ENCODE measurements around the gene ZNF575. TPM values are rescaled to one million over a fixed set of nuclear protein-coding genes. Genes with fewer than 3 reads are reported as not detected.
"Not testable (repeated sequence)": the region's sequence is repeated elsewhere in the genome, so short reads cannot be mapped to it uniquely, and the experiment has no call there.

The ZNF575 gene
- total RNA-seq, 1 donor from 2014 or later, result 0.07 TPM

DNA sequence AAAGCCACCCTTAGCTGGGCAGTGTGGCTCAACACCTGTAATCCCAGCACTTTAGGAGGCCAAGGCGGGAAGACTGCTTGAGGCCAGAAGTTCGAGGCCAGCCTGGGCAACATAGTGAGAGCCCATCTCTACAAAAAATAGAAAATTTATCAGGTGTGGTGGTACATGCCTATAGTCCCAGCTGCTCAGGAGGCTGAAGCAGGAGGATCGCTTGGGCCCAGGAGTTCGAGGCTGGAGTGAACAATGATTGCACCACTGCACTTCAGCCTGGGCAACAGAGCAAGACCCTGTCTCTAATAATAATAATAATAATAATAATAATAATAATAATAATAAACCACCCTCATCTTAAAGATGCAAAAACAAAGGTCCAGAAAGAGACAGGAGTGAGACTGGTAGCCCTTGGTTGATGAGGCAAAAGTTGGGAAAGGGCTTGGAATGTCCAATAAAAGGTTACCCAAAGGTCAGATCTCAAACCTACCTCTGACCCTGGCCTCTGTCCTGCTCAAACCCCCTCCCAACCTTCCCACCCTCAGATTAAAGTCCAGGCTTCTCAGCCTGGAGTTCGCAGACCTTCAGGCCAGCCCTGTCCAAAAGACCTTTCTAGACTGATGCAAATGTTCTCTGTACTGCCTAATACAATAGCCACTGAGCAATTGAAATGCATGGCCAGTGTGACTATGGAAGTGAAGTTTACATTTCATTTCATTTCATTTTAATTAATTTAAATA lies 9.1 kb downstream of the ZNF575 start:
- no peak for DNase-seq (ENCODE audit: low read depth, low spot score)

- no peak for DNase-seq (ENCODE audit: low read depth, low spot score)
Measured at GRCh38 chr19:43544077-43544476, 11.1 kb downstream of the ZNF575 start.

- DNase-seq (ENCODE audit: low read depth, low spot score), result no peak
Measured at GRCh38 chr19:43545276-43545675, 12.3 kb downstream of the ZNF575 start.

DNA sequence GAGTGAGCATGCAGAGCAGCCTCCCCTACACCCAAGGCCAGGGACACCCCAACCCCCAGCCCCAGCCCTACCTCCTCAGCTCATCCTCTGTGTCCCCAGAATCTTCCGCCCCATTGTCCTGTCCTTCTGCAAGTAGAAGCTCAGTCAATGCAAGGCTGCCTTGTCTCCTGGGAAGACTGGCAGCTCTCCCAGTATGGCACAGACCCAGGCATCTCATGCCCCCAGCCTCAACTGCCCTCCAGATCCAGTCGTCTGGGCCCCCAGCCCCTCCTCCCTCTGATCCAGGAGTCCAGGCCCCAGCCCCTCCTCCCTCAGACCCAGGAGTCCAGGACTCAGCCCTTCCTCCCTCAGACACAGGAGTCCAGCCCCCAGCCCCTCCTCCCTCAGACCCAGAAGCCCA lies 13.0 kb downstream of the ZNF575 start:
- no peak for DNase-seq (ENCODE audit: low read depth, low spot score)

DNA sequence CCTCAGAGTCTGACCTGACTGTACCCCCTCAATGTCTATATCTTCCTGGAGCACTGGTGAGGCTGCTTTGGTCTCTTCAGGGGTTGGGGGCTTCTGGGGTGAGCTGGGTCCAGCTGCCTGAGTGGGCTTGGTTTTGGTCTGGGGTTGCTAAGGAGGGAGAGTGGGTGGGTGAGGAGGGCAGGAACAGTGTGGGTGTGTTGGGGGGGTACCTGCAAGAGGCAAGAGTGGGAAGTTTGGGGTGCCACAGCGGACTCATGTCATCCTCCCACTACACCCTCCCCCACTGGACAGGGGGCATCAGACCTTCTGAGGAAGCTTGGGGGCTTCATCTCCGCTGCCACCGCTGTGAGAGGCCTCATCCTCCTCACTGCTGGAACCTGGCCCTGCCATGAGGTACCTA lies 13.6 kb downstream of the ZNF575 start:
- no peak for DNase-seq (ENCODE audit: low read depth, low spot score)

GRCh38 chr19:43547926-43548325 lies 14.9 kb downstream of the ZNF575 start:
- DNase-seq (ENCODE audit: low read depth, low spot score), result not testable (repeated sequence)

DNA sequence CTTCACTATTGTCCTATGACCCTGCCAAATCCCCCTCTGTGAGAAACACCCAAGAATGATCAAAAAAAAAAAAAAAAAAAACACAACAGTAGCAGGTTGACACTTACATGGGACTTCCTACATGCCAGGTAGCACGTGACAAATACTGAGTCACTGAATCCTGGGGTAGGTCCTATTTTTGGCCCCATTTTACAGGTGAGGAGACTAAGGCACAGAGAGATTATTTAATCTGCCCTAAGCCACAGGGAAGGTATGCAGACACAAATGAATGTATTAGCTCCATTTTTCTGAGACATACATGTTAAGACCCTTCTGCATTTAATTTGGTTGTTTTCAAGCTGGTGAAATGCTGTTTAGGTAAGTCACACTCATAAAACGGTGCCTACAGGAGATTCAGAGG lies 15.7 kb downstream of the ZNF575 start:
- no peak for DNase-seq (ENCODE audit: low read depth, low spot score)

- DNase-seq (ENCODE audit: low read depth, low spot score), result no peak
Measured at GRCh38 chr19:43551399-43552197, 18.6 kb downstream of the ZNF575 start.

- DNase-seq (ENCODE audit: low read depth, low spot score), result no peak
Measured at GRCh38 chr19:43552198-43552450, 19.1 kb downstream of the ZNF575 start.

- DNase-seq (ENCODE audit: low read depth, low spot score), result no peak
Measured at GRCh38 chr19:43552616-43553015, 19.6 kb downstream of the ZNF575 start.

- DNase-seq (ENCODE audit: low read depth, low spot score), result no peak
Measured at GRCh38 chr19:43553656-43554055, 20.7 kb downstream of the ZNF575 start.

DNA sequence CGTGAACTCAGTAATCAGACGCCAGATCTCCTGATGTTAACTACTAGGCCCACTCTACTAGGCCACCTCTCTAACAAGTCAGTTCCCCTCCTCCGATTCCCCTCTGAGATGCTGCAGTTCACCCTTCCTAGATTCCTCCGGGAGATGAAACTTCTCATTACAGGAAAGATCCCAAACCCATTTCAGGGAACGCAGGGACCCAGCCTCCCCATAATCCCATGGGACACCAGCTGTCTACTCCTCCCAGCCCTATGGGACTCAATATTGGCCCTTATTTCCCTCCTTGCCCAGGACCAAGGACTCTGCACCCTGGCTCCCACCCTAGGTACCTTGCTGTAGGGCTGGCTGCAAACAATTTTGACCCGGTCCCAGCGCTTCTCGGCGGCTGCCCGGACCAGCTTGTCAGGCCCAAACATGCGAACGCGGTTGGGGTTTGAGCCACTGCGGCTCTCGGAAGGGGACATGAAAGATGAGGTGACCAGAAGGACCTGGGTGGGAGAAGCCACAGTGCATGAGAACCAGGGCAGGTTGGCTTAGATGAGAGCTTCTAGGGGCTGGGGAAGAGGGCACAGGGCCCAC lies 21.4 kb downstream of the ZNF575 start:
- no peak for DNase-seq (ENCODE audit: low read depth, low spot score)

DNA sequence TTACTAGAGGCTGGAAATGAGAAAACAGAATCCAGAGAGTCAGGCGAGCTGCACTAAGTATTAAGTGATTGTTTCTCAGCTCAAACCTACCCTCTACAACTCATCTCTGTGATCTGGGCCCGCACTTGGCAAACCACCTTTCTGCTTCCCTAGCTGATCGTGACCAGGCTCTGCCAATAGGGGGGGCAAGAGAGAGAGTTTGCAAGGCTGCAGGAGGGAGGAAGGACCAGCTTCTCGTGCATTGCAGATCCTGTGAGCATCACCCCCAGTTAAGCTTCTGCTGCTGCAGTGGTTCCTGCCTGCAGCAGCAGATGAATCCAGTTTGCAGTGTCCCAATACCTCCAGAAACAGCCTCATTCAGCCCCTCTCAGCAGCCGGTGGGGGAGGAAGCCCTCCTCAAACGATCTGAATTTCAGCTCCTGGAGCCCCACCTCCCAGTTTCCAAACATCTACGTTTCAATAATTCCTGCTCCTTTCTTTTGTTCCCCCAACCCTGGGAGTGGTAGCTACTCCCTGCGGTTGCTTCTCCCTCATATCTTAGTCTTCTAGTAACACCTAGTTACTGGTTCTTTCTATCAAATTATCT lies 22.3 kb downstream of the ZNF575 start:
- DNase-seq (ENCODE audit: low read depth, low spot score), result no peak

DNA sequence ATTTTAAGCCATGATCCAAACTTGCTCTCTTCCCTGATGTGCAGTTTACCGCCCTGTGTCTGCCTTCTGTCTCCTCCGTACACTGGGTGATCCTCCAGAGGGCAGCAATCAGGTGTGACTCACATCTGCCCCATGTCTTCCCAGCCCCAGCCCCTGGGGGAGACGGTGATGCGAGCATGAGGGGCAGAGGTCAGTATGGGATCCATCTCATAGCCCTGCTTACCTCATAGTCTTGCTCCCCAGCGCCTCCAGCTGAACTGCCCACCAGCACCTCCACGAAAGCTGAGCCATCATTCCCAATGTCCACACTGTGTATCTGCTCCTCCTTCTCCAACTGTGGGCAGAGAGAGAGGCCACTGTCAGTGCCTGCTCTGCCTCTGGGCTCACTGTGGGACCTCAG lies 27.7 kb downstream of the ZNF575 start:
- no peak for DNase-seq (ENCODE audit: low read depth, low spot score)

- no peak for DNase-seq (ENCODE audit: low read depth, low spot score)
Measured at GRCh38 chr19:43561139-43561970, 28.4 kb downstream of the ZNF575 start.

GRCh38 chr19:43562226-43562697 lies 29.3 kb downstream of the ZNF575 start:
- DNase-seq (ENCODE audit: low read depth, low spot score), result no peak

GRCh38 chr19:43562698-43563241 lies 29.8 kb downstream of the ZNF575 start:
- peak; percentile 63 for DNase-seq (ENCODE audit: low read depth, low spot score)

- no peak for DNase-seq (ENCODE audit: low read depth, low spot score)
Measured at GRCh38 chr19:43563816-43564457, 30.9 kb downstream of the ZNF575 start.

DNA sequence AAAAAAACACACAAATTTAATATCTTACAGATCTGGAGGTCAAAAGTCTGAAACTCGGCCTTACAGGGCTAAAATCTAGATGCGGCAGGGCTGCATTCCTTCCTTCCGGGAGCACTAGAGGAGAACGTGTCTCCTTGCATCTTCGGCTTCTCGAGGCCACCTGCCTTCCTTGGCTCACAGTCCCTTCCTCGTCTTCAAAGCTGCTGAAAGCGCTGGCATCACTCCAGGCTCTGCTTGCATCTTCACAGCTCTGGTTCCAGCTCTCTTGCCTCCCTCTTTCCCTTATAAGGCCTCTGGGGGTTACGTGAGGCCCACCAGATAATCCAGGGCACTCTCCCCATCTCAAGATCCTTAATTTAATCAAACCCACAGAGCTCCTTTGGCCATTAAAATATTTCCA lies 31.8 kb downstream of the ZNF575 start:
- no peak for DNase-seq (ENCODE audit: low read depth, low spot score)

- no peak for DNase-seq (ENCODE audit: low read depth, low spot score)
Measured at GRCh38 chr19:43569657-43570056, 36.7 kb downstream of the ZNF575 start.
